Measurements from ENCODE around the gene ADRB2. TPM values are rescaled to one million over a fixed set of nuclear protein-coding genes. Genes with fewer than 3 reads are reported as not detected.

ADRB2 gene
- total and polyA plus RNA-seq, 8 donors: 0.70 to 14.2 (median 1.6) TPM

DNA sequence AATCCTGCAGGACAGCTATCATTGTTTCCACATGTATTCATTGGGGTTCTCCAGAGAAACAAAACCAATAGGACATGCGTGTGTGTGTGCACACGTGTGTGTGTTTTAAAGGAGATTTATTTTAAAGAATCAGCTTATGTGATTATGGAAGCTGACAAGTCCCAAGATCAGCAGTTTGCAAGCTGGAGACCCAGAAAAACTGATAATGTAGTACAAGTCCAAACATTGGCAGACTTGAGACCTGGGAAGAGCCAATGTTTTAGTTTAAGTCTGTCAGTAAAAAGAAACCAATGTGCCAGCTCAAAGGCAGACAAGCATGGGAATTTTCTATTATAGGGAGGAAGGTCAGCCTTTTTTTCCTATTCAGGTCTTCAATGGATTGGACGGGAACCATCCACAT lies 35.3 kb downstream of the ADRB2 start:
- intact Hi-C loops (cut with DNase I): no loop called here
- Histone ChIP-seq H3K27ac (no peak overlapping the region), H3K4me3 (no peak overlapping the region), H3K27me3 (no peaks in the 10 kb centered on the region), H3K36me3 (no peaks in the 10 kb centered on the region), H3K9me3 (no peaks in the 10 kb centered on the region), H3K4me1 (peaks cover 4 to 29% of the 10 kb centered on the region in 2 donors)
- no peak for ATAC-seq
- DNase-seq: no peak
- no peak for TF ChIP-seq CTCF (IDR thresholded peaks at IDR 0.05)

GRCh38 chr5:148864113-148864841 lies 37.9 kb downstream of the ADRB2 start:
- no peak for TF ChIP-seq CTCF (IDR thresholded peaks at IDR 0.05)
- ATAC-seq (peak; percentile 54), DNase-seq (peak in 1 of 4 donors; percentile 13)

DNA sequence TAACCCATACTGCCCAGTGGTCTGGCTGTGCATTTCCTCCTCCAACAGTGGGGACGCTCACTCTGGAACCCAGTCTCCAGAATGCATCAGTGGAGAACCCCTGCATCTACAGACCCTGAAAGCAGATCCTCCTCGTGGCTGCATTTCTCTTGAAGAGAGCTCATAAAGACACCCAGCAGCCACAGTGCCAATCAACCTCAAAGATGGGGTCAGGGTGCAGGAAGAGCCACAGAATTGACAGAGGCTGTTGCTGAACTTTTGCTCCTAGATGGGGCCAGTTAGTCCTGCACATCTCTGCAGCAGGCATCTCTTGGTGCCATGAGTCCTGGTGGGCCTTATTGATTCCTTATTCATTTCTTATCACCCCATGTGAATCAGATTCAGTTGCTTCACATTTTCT lies 39.6 kb downstream of the ADRB2 start:
- intact Hi-C loops (cut with DNase I): no loop called here
- no peak for DNase-seq
- no peak overlapping the region for H3K27ac ChIP-seq

More at GRCh38 chr5:148864113-148864841, 37.9 kb downstream of the ADRB2 start:
- Histone ChIP-seq H3K4me1 (peaks cover 4 to 19% of the 10 kb centered on the region in 2 donors), H3K4me3 (no peak overlapping the region), H3K27me3 (no peaks in the 10 kb centered on the region), H3K27ac (peak overlapping the region; percentile 47 to 49), H3K36me3 (no peaks in the 10 kb centered on the region), H3K9me3 (no peaks in the 10 kb centered on the region)
- intact Hi-C loops (cut with DNase I): no loop called here

GRCh38 chr5:148873120-148873519 lies 46.7 kb downstream of the ADRB2 start:
- intact Hi-C loops (cut with DNase I): no loop called here
- H3K27me3 ChIP-seq: no peaks in the 10 kb centered on the region
- no peak for TF ChIP-seq CTCF (IDR thresholded peaks at IDR 0.05)
- DNase-seq (no peak), ATAC-seq (no peak)
- H3K36me3 ChIP-seq: no peaks in the 10 kb centered on the region
- no peak overlapping the region for H3K4me3 ChIP-seq
- H3K27ac ChIP-seq: peak overlapping the region in 1 of 2 donors; percentile 42
- peaks cover 0 to 10% of the 10 kb centered on the region in 2 donors for H3K4me1 ChIP-seq
- no peaks in the 10 kb centered on the region for H3K9me3 ChIP-seq

More for the DNA sequence above, 39.6 kb downstream of the ADRB2 start:
- no peaks in the 10 kb centered on the region for H3K27me3 ChIP-seq
- ATAC-seq: no peak
- no peak for TF ChIP-seq CTCF (IDR thresholded peaks at IDR 0.05)
- no peaks in the 10 kb centered on the region for H3K36me3 ChIP-seq
- H3K4me3 ChIP-seq: no peak overlapping the region
- H3K4me1 ChIP-seq: peaks cover 4 to 5% of the 10 kb centered on the region in 2 donors
- no peaks in the 10 kb centered on the region for H3K9me3 ChIP-seq

DNA sequence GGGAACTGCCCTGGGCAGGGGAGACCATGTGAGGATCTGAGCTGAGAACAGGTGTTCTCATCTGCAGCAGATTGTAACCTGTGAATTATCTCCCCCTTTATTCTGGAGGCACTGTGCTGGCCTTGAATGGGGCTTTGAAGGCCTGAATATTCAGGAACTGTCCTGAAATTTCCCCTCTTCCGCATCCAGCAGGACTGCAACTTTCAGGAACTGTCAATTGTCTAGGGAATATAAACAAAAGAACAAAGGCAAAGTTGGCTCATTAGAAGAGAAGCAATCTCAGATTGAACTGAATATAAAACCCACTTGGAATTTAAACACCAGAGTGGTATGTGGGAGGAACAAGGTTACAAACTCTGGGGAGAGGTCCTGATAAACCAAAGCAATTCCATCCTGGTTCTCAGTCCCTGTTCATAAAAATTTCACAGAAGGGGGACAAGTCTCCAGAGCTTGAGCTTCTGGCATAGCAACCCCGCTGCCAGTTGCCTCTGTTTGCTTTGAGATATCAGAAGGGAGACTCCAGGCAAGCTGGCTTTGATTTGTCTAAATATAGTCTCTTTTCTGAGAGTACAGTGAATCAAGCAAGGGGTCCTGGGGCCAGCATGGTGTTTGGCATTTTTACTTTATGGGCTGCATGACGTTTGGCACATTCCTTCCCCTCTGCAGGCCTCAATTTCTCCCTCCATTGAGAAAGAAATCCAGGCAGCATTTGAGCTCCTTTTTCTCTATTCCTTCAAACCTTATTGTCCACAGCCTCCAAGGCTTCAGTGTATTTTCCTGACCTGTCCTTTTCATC lies 47.5 kb downstream of the ADRB2 start:
- ATAC-seq (no peak), DNase-seq (no peak)
- H3K36me3 ChIP-seq: no peaks in the 10 kb centered on the region
- no peaks in the 10 kb centered on the region for H3K27me3 ChIP-seq
- intact Hi-C loops (cut with DNase I): no loop called here
- H3K27ac ChIP-seq: peak overlapping the region in 1 of 2 donors; percentile 42
- H3K9me3 ChIP-seq: no peaks in the 10 kb centered on the region
- H3K4me3 ChIP-seq: no peak overlapping the region
- TF ChIP-seq CTCF (IDR thresholded peaks at IDR 0.05): no peak
- H3K4me1 ChIP-seq: peaks cover 0 to 10% of the 10 kb centered on the region in 2 donors

Measured in left lung (tissue), 10 donors.